Heart left ventricle (tissue), 16 donors: ENCODE data around the gene RNF103. TPM values are rescaled to one million over a fixed set of nuclear protein-coding genes. Genes with fewer than 3 reads are reported as not detected.

Experiments
- ATAC-seq, 4 donors: fragments of 200-7000 bp; cut with Tn5 transposase; one replicate each; pipeline ENCODE4 v1.9.1; 2020 to 2022; ENCODE audit warnings: moderate library complexity in 4 of 4, mild to moderate bottlenecking in 3 of 4, moderate number of reproducible peaks in 1 of 4
- DNase-seq, 5 donors: peaks; one replicate each; pipeline ENCODE4 v3.0.0-alpha.2; 2020
- H3K27ac ChIP-seq, 12 donors: fragments of 200-600 bp; sonication (generic) in 4 of 12; one replicate each; pipeline versions ENCODE4 v1.5.0 to v1.8.0; 2016 to 2022; ENCODE audit warnings: mild to moderate bottlenecking in 2 of 12
- H3K27me3 ChIP-seq, 9 donors: fragments of 200-600 bp; sonication (generic) in 2 of 9; one replicate each; pipeline versions ENCODE4 v1.5.1 to v1.8.0; 2016 to 2022; ENCODE audit warnings: mild to moderate bottlenecking in 3 of 9
- H3K36me3 ChIP-seq, 9 donors: fragments of 200-600 bp; sonication (generic) in 2 of 9; one replicate each; pipeline versions ENCODE4 v1.5.0 to v1.8.0; 2018 to 2022; ENCODE audit warnings: mild to moderate bottlenecking in 2 of 9
- H3K4me1 ChIP-seq, 12 donors: fragments of 200-600 bp; sonication (generic) in 4 of 12; one replicate each; pipeline versions ENCODE4 v1.5.0 to v1.8.0; 2016 to 2022; ENCODE audit warnings: mild to moderate bottlenecking in 3 of 12
- H3K4me3 ChIP-seq, 12 donors: fragments of 200-600 bp; sonication (generic) in 4 of 12; one replicate each; pipeline versions ENCODE4 v1.5.0 to v1.8.0; 2017 to 2022; ENCODE audit warnings: mild to moderate bottlenecking in 9 of 12, moderate library complexity in 4 of 12
- H3K9me3 ChIP-seq, 12 donors: fragments of 200-600 bp; sonication (generic) in 4 of 12; one replicate each; pipeline versions ENCODE4 v1.5.0 to v1.8.0; 2016 to 2022; ENCODE audit warnings: mild to moderate bottlenecking in 1 of 12
- CTCF ChIP-seq, 12 donors: fragments of 200-600 bp; sonication (generic) in 4 of 12; IDR thresholded peaks; one replicate each; pipeline versions ENCODE4 v1.5.0 to v1.8.0; 2018 to 2022; ENCODE audit warnings: antibody characterized with exemption in 12 of 12, mild to moderate bottlenecking in 5 of 12
- POLR2A ChIP-seq, 2 donors: fragments of 450-650 bp; IDR thresholded peaks; one replicate each; pipeline ENCODE4 v1.6.1; 2017; ENCODE audit warnings: antibody characterized with exemption in 2 of 2, mild to moderate bottlenecking in 2 of 2, moderate library complexity in 2 of 2
- WGBS, 4 donors: extraction: QIAGEN DNeasy Blood & Tissue Kit in 2 of 4; methylation state at CpG; one replicate each; pipeline versions ENCODE4 v1.1.5 to v1.1.7; 2013 to 2018; 5-methylcytosine and 5-hydroxymethylcytosine counted together
- intact Hi-C, 10 donors: fragments of 100-400 bp; cut with DNase I; formaldehyde crosslinking; loops; one replicate each; pipeline versions ENCODE4 v1.11.1 to v1.14.2; 2022
- polyA plus RNA-seq, 2 donors: library from polyadenylated mRNA; stranded (reverse); fragments of 200-250 nt; gene quantifications; one replicate each; pipeline ENCODE4 v1.2.3, GENCODE V29; 2013
- total RNA-seq, 9 donors: library from RNA; depleted of rRNA in 2 of 9; stranded (reverse); fragments of >200 nt in 2 of 9; fragmentation: NEBNext Ultra II Directional in 3 of 9; extraction: Animal tissue kit (Norgen Biotek cat#: 25700) in 3 of 9; gene quantifications; one replicate each; pipeline versions ENCODE4 v1.1.0 to v1.2.4, GENCODE V29; 2016 to 2023
- donor health status: ischemic (EF 13 %, LVEDD 7.1; RV severe dilation, severe dysfunction).
- donor health status: healthy with polysubstance abuse.
- donor health status: DM: no; HTN: yes; CAD: no.
- donor health status: DM: no; HTN: no; CAD: no.
- donor health status: ischemic (EF 25% LVEDD 6.9; RV normal size, moderate dysfunction).
- donor health status: ischemic (EF 25% LVEDD 5.7; RV mildly dilated, moderate dysfunction).
- donor health status: healthy.
- donor health status: DM: yes; HTN: yes; CAD: no.
- donor health status: ischemic (EF 35%, LVEDD 5.7; RV mildly dilated, moderate dysfunction).
- donor health status: nonischemic (EF 11% LVEDD 7.7; RV severe dilation, severe dysfunction).
- donor health status: DM: yes; HTN: yes; CAD: no.
- donor health status: PGD.
- donor health status: ischemic (EF 29% LVEDD 5.4; RV normal size, mild dysfunction).
- donor health status: nonischemic (EF 23%, LVEDD 6.1; RV moderate dilation, normal function).

The RNF103 gene
- total and polyA plus RNA-seq, 11 donors, result 28.8 to 75.4 (median 50.9) TPM

- Histone ChIP-seq H3K9me3 (peaks cover 0 to 24% (median 10%) of the 10 kb centered on the region in 12 donors), H3K27ac (no peak overlapping the region), H3K4me3 (no peak overlapping the region), H3K36me3 (no peaks in the 10 kb centered on the region), H3K4me1 (no peaks in the 10 kb centered on the region), H3K27me3 (no peaks in the 10 kb centered on the region)
- intact Hi-C loops, result no loop called here
- TF ChIP-seq CTCF (IDR thresholded peaks at IDR 0.05) (no peak), POLR2A (IDR thresholded peaks at IDR 0.05) (no peak)
- ATAC-seq (no peak), DNase-seq (no peak)
- 67 to 79% (median 73%) methylated on average over 4 of the region's 4 CpGs for WGBS, 4 donors
Measured at GRCh38 chr2:86645752-86646151, 22.1 kb upstream of the RNF103 start.

- intact Hi-C loops, result no loop called here
- ATAC-seq (no peak), DNase-seq (no peak)
- Histone ChIP-seq H3K27ac (no peak overlapping the region), H3K27me3 (no peaks in the 10 kb centered on the region), H3K4me1 (no peaks in the 10 kb centered on the region), H3K9me3 (peaks cover 0 to 32% (median 12%) of the 10 kb centered on the region in 12 donors), H3K36me3 (no peaks in the 10 kb centered on the region), H3K4me3 (no peak overlapping the region)
- TF ChIP-seq CTCF (IDR thresholded peaks at IDR 0.05) (no peak), POLR2A (IDR thresholded peaks at IDR 0.05) (no peak)
- 65 to 76% (median 74%) methylated on average over 1 of the region's 1 CpG for WGBS, 4 donors
Measured at GRCh38 chr2:86638712-86639111, 15.0 kb upstream of the RNF103 start.

GRCh38 chr2:86636842-86637241 lies 13.2 kb upstream of the RNF103 start:
- DNase-seq, result no peak
- no peak for TF ChIP-seq CTCF (IDR thresholded peaks at IDR 0.05)
- TF ChIP-seq POLR2A (IDR thresholded peaks at IDR 0.05), result no peak
- WGBS, 4 donors, result 90 to 96% (median 92%) methylated on average over 5 of the region's 5 CpGs
- Histone ChIP-seq H3K4me1 (peaks cover 0 to 14% (median 0%) of the 10 kb centered on the region in 12 donors), H3K9me3 (peaks cover 0 to 32% (median 12%) of the 10 kb centered on the region in 12 donors), H3K27me3 (no peaks in the 10 kb centered on the region), H3K27ac (no peak overlapping the region), H3K36me3 (no peaks in the 10 kb centered on the region), H3K4me3 (no peak overlapping the region)
- ATAC-seq, result no peak
- intact Hi-C loops, result no loop called here

GRCh38 chr2:86634352-86634751 lies 10.7 kb upstream of the RNF103 start:
- ATAC-seq (no peak), DNase-seq (no peak)
- Histone ChIP-seq H3K9me3 (peaks cover 0 to 14% (median under 1%) of the 10 kb centered on the region in 12 donors), H3K27ac (no peak overlapping the region), H3K27me3 (no peaks in the 10 kb centered on the region), H3K36me3 (no peaks in the 10 kb centered on the region), H3K4me3 (no peak overlapping the region), H3K4me1 (peaks cover 0 to 17% (median 0%) of the 10 kb centered on the region in 12 donors)
- intact Hi-C loops, result no loop called here
- 80 to 89% (median 86%) methylated on average over 6 of the region's 6 CpGs for WGBS, 4 donors
- no peak for TF ChIP-seq POLR2A (IDR thresholded peaks at IDR 0.05)
- TF ChIP-seq CTCF (IDR thresholded peaks at IDR 0.05), result no peak
